HG03039 (cell line): Measurements from ENCODE around the gene DMXL2.
A peak's percentile ranks its signal among the peaks of the same experiment; 100 is the strongest.
"Not testable (repeated sequence)": the region's sequence is repeated elsewhere in the genome, so short reads cannot be mapped to it uniquely, and the experiment has no call there.

ENCODE experiments used
- ATAC-seq: cut with Tn5 transposase; IDR thresholded peaks from one replicate; pipeline ENCODE4 v1.9.1; 2021; ENCODE audit warnings: mild to moderate bottlenecking, moderate library complexity; ENCODE audit not compliant: unreplicated experiment

The DMXL2 gene

GRCh38 chr15:51622604-51623370 lies at the start of gene DMXL2:
TSS of gene DMXL2 (minus strand) at chr15:51622771. CDS start at chr15:51622545, 226 bp downstream.
- peak; percentile 27 for ATAC-seq

- ATAC-seq = no peak
Observed at GRCh38 chr15:51672155-51672687, 49.6 kb upstream of the DMXL2 start.

- no peak for ATAC-seq
Observed at GRCh38 chr15:51669381-51669780, 46.8 kb upstream of the DMXL2 start.

GRCh38 chr15:51668446-51668845 lies 45.9 kb upstream of the DMXL2 start:
- no peak for ATAC-seq

- ATAC-seq = no peak
Observed at GRCh38 chr15:51667478-51667877, 44.9 kb upstream of the DMXL2 start.

- ATAC-seq = no peak
Observed at GRCh38 chr15:51661072-51661471, 38.5 kb upstream of the DMXL2 start.

GRCh38 chr15:51658664-51659063 lies 36.1 kb upstream of the DMXL2 start:
- no peak for ATAC-seq

- not testable (repeated sequence) for ATAC-seq
Observed at GRCh38 chr15:51655401-51656057, 33.0 kb upstream of the DMXL2 start.

- no peak for ATAC-seq
Observed at GRCh38 chr15:51652084-51652668, 29.6 kb upstream of the DMXL2 start.

GRCh38 chr15:51649659-51650521 lies 27.3 kb upstream of the DMXL2 start:
- no peak for ATAC-seq

GRCh38 chr15:51648643-51649042 lies 26.1 kb upstream of the DMXL2 start:
- ATAC-seq = not testable (repeated sequence)

GRCh38 chr15:51648101-51648500 lies 25.5 kb upstream of the DMXL2 start:
- not testable (repeated sequence) for ATAC-seq

GRCh38 chr15:51647128-51647562 lies 24.6 kb upstream of the DMXL2 start:
- no peak for ATAC-seq

- ATAC-seq = no peak
Observed at GRCh38 chr15:51642696-51643095, 20.1 kb upstream of the DMXL2 start.

GRCh38 chr15:51641490-51642130 lies 19.0 kb upstream of the DMXL2 start:
- ATAC-seq = no peak

- no peak for ATAC-seq
Observed at GRCh38 chr15:51634591-51635198, 12.1 kb upstream of the DMXL2 start.

GRCh38 chr15:51629612-51630011 lies 7.0 kb upstream of the DMXL2 start:
- no peak for ATAC-seq

GRCh38 chr15:51625236-51625635 lies 2.7 kb upstream of the DMXL2 start:
- no peak for ATAC-seq

GRCh38 chr15:51624022-51624421 lies 1.5 kb upstream of the DMXL2 start:
- ATAC-seq = no peak
